ENCODE results near the gene EXOC8. TPM values are rescaled to one million over a fixed set of nuclear protein-coding genes. Genes with fewer than 3 reads are reported as not detected.
A peak's percentile ranks its signal among the peaks of the same experiment; 100 is the strongest.

Gene EXOC8
- total and polyA plus RNA-seq, 2 of the 8 experiments (the other 6 are each of a cell fraction or from before 2014, with no cell fraction given) = 2.0 to 9.8 TPM

DNA sequence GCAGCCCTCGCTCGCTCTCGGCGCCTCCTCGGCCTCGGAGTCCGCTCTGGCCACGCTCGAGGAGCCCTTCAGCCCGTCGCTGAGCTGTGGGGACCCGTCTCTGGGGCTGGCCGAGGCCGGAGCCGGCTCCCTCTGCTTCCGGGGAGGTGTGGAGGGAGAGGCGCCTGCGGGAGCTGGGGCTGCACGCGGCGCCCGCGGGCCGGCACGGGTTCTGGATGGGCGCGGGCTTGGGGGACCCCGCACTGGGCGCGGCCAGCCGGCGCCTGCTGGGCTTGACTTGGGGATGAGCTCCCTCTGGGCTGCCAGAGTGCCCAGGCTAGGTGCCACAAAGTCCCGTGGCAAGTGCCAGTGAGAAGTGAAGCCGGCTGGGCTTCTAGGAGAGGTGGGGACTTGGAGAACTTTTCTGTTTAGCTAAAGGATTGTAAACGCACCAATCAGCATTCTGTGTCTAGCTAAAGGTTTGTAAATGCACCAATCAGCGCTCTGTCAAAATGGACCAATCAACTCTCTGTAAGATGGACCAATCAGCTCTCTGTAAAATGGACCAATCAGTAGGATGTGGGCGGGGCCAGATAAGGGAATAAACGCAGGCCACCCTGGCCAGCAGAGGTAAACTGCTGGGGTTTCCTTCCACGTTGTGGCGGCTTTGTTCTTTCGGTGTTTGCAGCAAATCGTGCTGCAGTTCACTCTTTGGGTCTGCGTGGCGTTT is 20.2 kb downstream of the EXOC8 start:
- Histone ChIP-seq H3K9me3 (ENCODE audit: insufficient read depth in 2 of 2, low read depth in 1 of 2, low read length in 1 of 2) (peaks cover 0 to 4% of the 10 kb centered on the region in 2 experiments; a peak in 1 of 4 replicates), H3K18ac (ENCODE audit: extremely low read depth, low read length) (no peak overlapping the region), H3K27me3 (replicated peaks in 1 of 4; ENCODE audit: control insufficient read depth in 3 of 4, extremely low read depth in 1 of 4, insufficient read depth in 3 of 4, low read length in 3 of 4) (no peaks in the 10 kb centered on the region), H3K23me2 (ENCODE audit: low read depth, low read length) (no peaks in the 10 kb centered on the region), H4K5ac (ENCODE audit: insufficient read length, low read depth, low read length) (no peak overlapping the region), H3K9ac (replicated peaks in 1 of 4; ENCODE audit: extremely low read depth in 1 of 4, low read depth in 3 of 4, low read length in 3 of 4) (no peak overlapping the region), H2BK5ac (ENCODE audit: low read depth, low read length) (no peak overlapping the region), H2BK20ac (ENCODE audit: low read length) (no peak overlapping the region), H2BK12ac (ENCODE audit: low read depth, low read length) (no peak overlapping the region), H3K4me3 (ENCODE audit: extremely low read depth in 1 of 4, insufficient read depth in 2 of 4, low read depth in 3 of 4, low read length in 4 of 4) (no peak overlapping the region), H3K4me1 (replicated peaks in 1 of 4; ENCODE audit: control insufficient read depth in 3 of 4, insufficient read depth in 4 of 4, low read length in 3 of 4) (no peaks in the 10 kb centered on the region), H2BK120ac (replicated peaks; ENCODE audit: low read depth, low read length) (no peak overlapping the region), H2BK15ac (ENCODE audit: low read length) (no peak overlapping the region), H3K23ac (ENCODE audit: insufficient read length) (no peak overlapping the region), H3K79me1 (ENCODE audit: low read depth, low read length) (no peaks in the 10 kb centered on the region), H3K36me3 (ENCODE audit: control insufficient read depth in 2 of 4, insufficient read depth in 4 of 4, low read length in 3 of 4) (no peaks in the 10 kb centered on the region), H3K79me2 (ENCODE audit: control insufficient read depth in 1 of 2, insufficient read depth in 2 of 2, low read length in 2 of 2) (no peaks in the 10 kb centered on the region), H2AFZ (ENCODE audit: low read length) (no peak overlapping the region), H3K27ac (ENCODE audit: low read depth, low read length) (no peak overlapping the region), H4K20me1 (replicated peaks in 1 of 2; ENCODE audit: control insufficient read depth in 1 of 2, insufficient read depth in 2 of 2, low read length in 2 of 2) (no peaks in the 10 kb centered on the region), H3K56ac (replicated peaks; ENCODE audit: insufficient read length, low read depth, low read length) (no peak overlapping the region), H3K14ac (ENCODE audit: insufficient read length) (no peak overlapping the region), H3K4me2 (ENCODE audit: insufficient read depth in 1 of 2, low read depth in 2 of 2, low read length in 2 of 2) (no peak overlapping the region), H4K8ac (ENCODE audit: extremely low read depth, insufficient read depth, low read length) (peak overlapping the region; percentile 28; the same call in 1 of the 2 replicates), H3K4ac (replicated peaks; ENCODE audit: insufficient read length, low read depth, low read length) (no peak overlapping the region), H2AK5ac (ENCODE audit: low read depth, low read length) (no peak overlapping the region), H4K91ac (replicated peaks; ENCODE audit: insufficient read length, low read length) (no peak overlapping the region)
- DNase-seq (ENCODE audit: low read depth in 1 of 2, low spot score in 2 of 2) (no peak), FAIRE-seq (no peak)
- CTCF ChIA-PET (ENCODE audit: partially characterized antibody) = interaction anchor here (1.0 to 6.7 kb wide), 7 partner anchors 12 to 420 kb away, joined by 3 to 23 read pairs (median 5); no protein-coding TSS in a partner anchor
- 96% methylated on average over 24 of the region's 44 CpGs; no CpG with 5 or more reads in 1 of the 2 experiments for WGBS, 2 experiments (ENCODE audit: extremely low coverage in 1 of 2, insufficient coverage in 1 of 2, insufficient read length in 1 of 2, insufficient replicate concordance in 2 of 2, low coverage in 1 of 2, low lambda C conversion rate in 2 of 2, missing lambda C conversion rate in 1 of 2)
- POLR2A ChIA-PET (ENCODE audit: partially characterized antibody) = interaction anchor here (0.9 kb wide), 1 partner anchor 9 kb away, joined by 3 read pairs; no protein-coding TSS in a partner anchor
- TF ChIP-seq SP1 (IDR thresholded peaks at IDR 0.05; ENCODE audit: low read depth, low read length) (no peak), CBX5 (IDR thresholded peaks at IDR 0.05; ENCODE audit: low read depth, low read length) (no peak), MAFK (IDR thresholded peaks at IDR 0.05; ENCODE audit: low read depth, low read length) (no peak), RFX5 (IDR thresholded peaks at IDR 0.05; ENCODE audit: borderline replicate concordance, low read depth, low read length) (no peak), NANOG (IDR thresholded peaks at IDR 0.05; ENCODE audit: insufficient read depth, low read depth, low read length, poor library complexity, severe bottlenecking) (no peak), CREB1 (IDR thresholded peaks at IDR 0.05) (no peak), CBX8 (IDR thresholded peaks at IDR 0.05; ENCODE audit: borderline replicate concordance, low read depth, low read length) (no peak), GTF2F1 (IDR thresholded peaks at IDR 0.05; ENCODE audit: borderline replicate concordance, low read depth, low read length) (no peak), SRF (IDR thresholded peaks at IDR 0.05; ENCODE audit: low read depth, low read length) (no peak), YY1 (IDR thresholded peaks at IDR 0.05; ENCODE audit: low read depth, low read length) (no peak)
- TF ChIP-seq, protein P1, sequence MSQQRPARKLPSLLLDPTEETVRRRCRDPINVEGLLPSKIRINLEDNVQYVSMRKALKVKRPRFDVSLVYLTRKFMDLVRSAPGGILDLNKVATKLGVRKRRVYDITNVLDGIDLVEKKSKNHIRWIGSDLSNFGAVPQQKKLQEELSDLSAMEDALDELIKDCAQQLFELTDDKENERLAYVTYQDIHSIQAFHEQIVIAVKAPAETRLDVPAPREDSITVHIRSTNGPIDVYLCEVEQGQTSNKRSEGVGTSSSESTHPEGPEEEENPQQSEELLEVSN (IDR thresholded peaks at IDR 0.05) = no peak
- TF ChIP-seq, protein P2, sequence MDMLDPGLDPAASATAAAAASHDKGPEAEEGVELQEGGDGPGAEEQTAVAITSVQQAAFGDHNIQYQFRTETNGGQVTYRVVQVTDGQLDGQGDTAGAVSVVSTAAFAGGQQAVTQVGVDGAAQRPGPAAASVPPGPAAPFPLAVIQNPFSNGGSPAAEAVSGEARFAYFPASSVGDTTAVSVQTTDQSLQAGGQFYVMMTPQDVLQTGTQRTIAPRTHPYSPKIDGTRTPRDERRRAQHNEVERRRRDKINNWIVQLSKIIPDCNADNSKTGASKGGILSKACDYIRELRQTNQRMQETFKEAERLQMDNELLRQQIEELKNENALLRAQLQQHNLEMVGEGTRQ (IDR thresholded peaks at IDR 0.05; ENCODE audit: low read length) = no peak
